Heart right ventricle (tissue), 16 donors: Measurements from ENCODE around the gene CTNS. TPM values are rescaled to one million over a fixed set of nuclear protein-coding genes. Genes with fewer than 3 reads are reported as not detected.
A peak's percentile ranks its signal among the peaks of the same experiment; 100 is the strongest.

Source experiments
- ATAC-seq, 8 donors: fragments of 200-7000 bp; cut with Tn5 transposase; one replicate each; pipeline ENCODE4 v1.9.1; 2020; ENCODE audit warnings: mild to moderate bottlenecking in 8 of 8, moderate library complexity in 8 of 8, moderate number of reproducible peaks in 1 of 8
- DNase-seq, 2 donors: peaks; one replicate each; pipeline ENCODE4 v3.0.0-alpha.2; 2020
- H3K27ac ChIP-seq, 10 donors: fragments of 200-600 bp; sonication (generic) in 2 of 10; one replicate each; pipeline versions ENCODE4 v1.5.0 to v1.8.0; 2020 to 2022; ENCODE audit warnings: mild to moderate bottlenecking in 3 of 10
- H3K27me3 ChIP-seq, 7 donors: fragments of 200-600 bp; one replicate each; pipeline ENCODE4 v1.8.0; 2021 to 2022; ENCODE audit warnings: mild to moderate bottlenecking in 2 of 7
- H3K36me3 ChIP-seq, 9 donors: fragments of 200-600 bp; sonication (generic) in 1 of 9; one replicate each; pipeline versions ENCODE4 v1.5.0 to v1.8.0; 2020 to 2022; ENCODE audit warnings: mild to moderate bottlenecking in 2 of 9
- H3K4me1 ChIP-seq, 9 donors: fragments of 200-600 bp; sonication (generic) in 1 of 9; one replicate each; pipeline versions ENCODE4 v1.5.0 to v1.8.0; 2020 to 2022; ENCODE audit warnings: mild to moderate bottlenecking in 4 of 9
- H3K4me3 ChIP-seq, 10 donors: fragments of 200-600 bp; sonication (generic) in 2 of 10; one replicate each; pipeline versions ENCODE4 v1.5.0 to v1.8.0; 2020 to 2022; ENCODE audit warnings: mild to moderate bottlenecking in 7 of 10, moderate library complexity in 2 of 10
- H3K9me3 ChIP-seq, 11 donors: fragments of 200-600 bp in 10 of 11; sonication (generic) in 2 of 11; one replicate each; pipeline versions ENCODE4 v1.5.0 to v1.8.0; 2013 to 2022; ENCODE audit warnings: mild to moderate bottlenecking in 2 of 11, control low read depth in 1 of 11, moderate library complexity in 1 of 11
- CTCF ChIP-seq, 9 donors: fragments of 200-600 bp; sonication (generic) in 2 of 9; IDR thresholded peaks; one replicate each; pipeline versions ENCODE4 v1.5.0 to v1.8.0; 2021 to 2022; ENCODE audit warnings: antibody characterized with exemption in 9 of 9, mild to moderate bottlenecking in 5 of 9, moderate library complexity in 1 of 9
- WGBS, 2 donors: extraction: QIAGEN DNeasy Blood & Tissue Kit; methylation state at CpG; one replicate each; pipeline ENCODE4 v1.1.7; 2013; ENCODE audit warnings: inconsistent platforms in 1 of 2; 5-methylcytosine and 5-hydroxymethylcytosine counted together
- intact Hi-C, 10 donors: fragments of 100-400 bp; cut with DNase I; formaldehyde crosslinking; loops; one replicate each; pipeline versions ENCODE4 v1.11.1 to v1.14.2; 2022
- polyA plus RNA-seq, 2 donors: library from polyadenylated mRNA; stranded (reverse); fragments of 200-250 nt; gene quantifications; one replicate each; pipeline ENCODE4 v1.2.3, GENCODE V29; 2013
- total RNA-seq, 10 donors: library from RNA; stranded (reverse); fragmentation: NEBNext Ultra II Directional in 3 of 10; extraction: Animal tissue kit (Norgen Biotek cat#: 25700) in 3 of 10; gene quantifications; one replicate each; pipeline versions ENCODE4 v1.2.1 to v1.2.4, GENCODE V29; 2021 to 2023
- donor health status: Arrhythmogenic right ventricular cardiomyopathy.
- donor health status: ischemic (EF 13 %, LVEDD 7.1; RV severe dilation, severe dysfunction).
- donor health status: healthy with polysubstance abuse.
- donor health status: DM: no; HTN: yes; CAD: no.
- donor health status: DM: no; HTN: no; CAD: no.
- donor health status: ischemic (EF 25% LVEDD 6.9; RV normal size, moderate dysfunction).
- donor health status: ischemic (EF 25% LVEDD 5.7; RV mildly dilated, moderate dysfunction).
- donor health status: healthy.
- donor health status: DM: yes; HTN: yes; CAD: no.
- donor health status: Ischemic cardiomyopathy.
- donor health status: ischemic (EF 35%, LVEDD 5.7; RV mildly dilated, moderate dysfunction).
- donor health status: nonischemic (EF 11% LVEDD 7.7; RV severe dilation, severe dysfunction).
- donor health status: DM: yes; HTN: yes; CAD: no.
- donor health status: PGD.
- donor health status: ischemic (EF 29% LVEDD 5.4; RV normal size, mild dysfunction).
- donor health status: nonischemic (EF 23%, LVEDD 6.1; RV moderate dilation, normal function).

CTNS gene
- total and polyA plus RNA-seq, 12 donors: 5.2 to 11.8 (median 7.6) TPM

- DNase-seq (no peak), ATAC-seq (no peak)
- intact Hi-C loops: no loop called here
- 96 to 98% methylated on average over 6 of the region's 6 CpGs for WGBS, 2 donors
- Histone ChIP-seq H3K36me3 (peaks cover 0 to 100% (median 44%) of the 10 kb centered on the region in 9 donors), H3K4me1 (no peaks in the 10 kb centered on the region), H3K4me3 (no peak overlapping the region), H3K9me3 (peaks cover 0 to 6% (median 0%) of the 10 kb centered on the region in 11 donors), H3K27me3 (no peaks in the 10 kb centered on the region), H3K27ac (no peak overlapping the region)
- TF ChIP-seq CTCF (IDR thresholded peaks at IDR 0.05): no peak
Measured at GRCh38 chr17:3613124-3613523, 23.4 kb upstream of the CTNS start.

- WGBS, 2 donors: 93 to 96% methylated on average over 18 of the region's 18 CpGs
- Histone ChIP-seq H3K36me3 (peaks cover 0 to 100% (median 43%) of the 10 kb centered on the region in 9 donors), H3K4me3 (no peak overlapping the region), H3K4me1 (no peaks in the 10 kb centered on the region), H3K9me3 (peaks cover 0 to 6% (median 0%) of the 10 kb centered on the region in 11 donors), H3K27me3 (no peaks in the 10 kb centered on the region), H3K27ac (no peak overlapping the region)
- TF ChIP-seq CTCF (IDR thresholded peaks at IDR 0.05): no peak
- intact Hi-C loops: no loop called here
- DNase-seq (no peak), ATAC-seq (no peak)
Measured at GRCh38 chr17:3615160-3615870, 21.2 kb upstream of the CTNS start.

- H3K4me3 ChIP-seq: no peak overlapping the region
- H3K27me3 ChIP-seq: no peaks in the 10 kb centered on the region
- WGBS, 2 donors: 96% methylated on average over 8 of the region's 8 CpGs
- no peak for TF ChIP-seq CTCF (IDR thresholded peaks at IDR 0.05)
- peaks cover 0 to 6% (median 0%) of the 10 kb centered on the region in 11 donors for H3K9me3 ChIP-seq
- H3K27ac ChIP-seq: no peak overlapping the region
- peaks cover 0 to 98% (median 48%) of the 10 kb centered on the region in 9 donors for H3K36me3 ChIP-seq
- intact Hi-C loops: no loop called here
- DNase-seq: no peak
- H3K4me1 ChIP-seq: peaks cover 0 to under 1% (median 0%) of the 10 kb centered on the region in 9 donors
- ATAC-seq: no peak
Measured at GRCh38 chr17:3621146-3621720, 15.3 kb upstream of the CTNS start.

GRCh38 chr17:3622977-3623594 is 13.5 kb upstream of the CTNS start:
- no peaks in the 10 kb centered on the region for H3K27me3 ChIP-seq
- WGBS, 2 donors: 92 to 94% methylated on average over 16 of the region's 16 CpGs
- no peak for DNase-seq
- H3K9me3 ChIP-seq: no peaks in the 10 kb centered on the region
- intact Hi-C loops: no loop called here
- TF ChIP-seq CTCF (IDR thresholded peaks at IDR 0.05): no peak
- ATAC-seq: peak in 4 of 8 donors; percentile 21 to 81 (median 35)
- H3K4me1 ChIP-seq: peaks cover 0 to 19% (median 0%) of the 10 kb centered on the region in 9 donors
- no peak overlapping the region for H3K4me3 ChIP-seq
- H3K36me3 ChIP-seq: peaks cover 0 to 98% (median 55%) of the 10 kb centered on the region in 9 donors
- no peak overlapping the region for H3K27ac ChIP-seq
